Endothelial cell of umbilical vein (primary cell): ENCODE results near the gene LMNA. TPM values are rescaled to one million over a fixed set of nuclear protein-coding genes. Genes with fewer than 3 reads are reported as not detected.

Experiments
- BruUV-seq: library from RNA; stranded (reverse); fragments of 400-500 nt; replicated peaks from 2 replicates; lab custom pipeline; 2021; lab: Mats Ljungman, UMichigan
- CTCF ChIA-PET: fragments of 300-600, 350-600 bp; sonication (Branson Sonifier 250); formaldehyde crosslinking; loops from one replicate; lab custom pipeline; 2021; ENCODE audit warnings: antibody characterized with exemption, inconsistent platforms; lab: Charles Lee
- POLR2A ChIA-PET: fragments of 300-600, 350-600 bp; sonication (Branson Sonifier 250); formaldehyde crosslinking; loops from one replicate; lab custom pipeline; 2021; ENCODE audit warnings: antibody characterized with exemption, inconsistent platforms; lab: Charles Lee
- DNase-seq: peaks from one replicate; pipeline ENCODE4 v3.0.0-alpha.2; 2011; ENCODE audit warnings: low read depth, low spot score
- FAIRE-seq: peaks from 2 replicates; lab custom pipeline; 2011; peaks lifted over from hg19 to GRCh38; lab: Jason Lieb, UNC
- H2AFZ ChIP-seq: 2 replicates; pipeline ENCODE4 v1.6.0; 2012; ENCODE audit warnings: low read depth, low read length, control low read depth, inconsistent platforms
- H3K27ac ChIP-seq: 2 replicates; pipeline ENCODE4 v1.5.1; 2011; ENCODE audit warnings: low read depth, mild to moderate bottlenecking, control low read depth, low read length, moderate library complexity; ENCODE audit not compliant: insufficient read depth
- H3K27me3 ChIP-seq, 2 experiments: 2 replicates each; pipeline versions ENCODE4 v1.6.0 to v1.6.1; 2011; ENCODE audit warnings: low read length in 2 of 2, mixed read lengths in 1 of 2; ENCODE audit not compliant: control insufficient read depth in 2 of 2, insufficient read depth in 2 of 2
- H3K36me3 ChIP-seq, 2 experiments: 2 replicates in 1 of 2; 3 replicates in 1 of 2; pipeline ENCODE4 v1.5.1; 2011; ENCODE audit warnings: low read length in 2 of 2, mild to moderate bottlenecking in 1 of 2, moderate library complexity in 1 of 2; ENCODE audit not compliant: control insufficient read depth in 2 of 2, insufficient read depth in 2 of 2; ENCODE audit errors: extremely low read depth in 1 of 2
- H3K4me1 ChIP-seq: 3 replicates; pipeline ENCODE4 v1.5.1; 2011; ENCODE audit warnings: mild to moderate bottlenecking, low read length; ENCODE audit not compliant: control insufficient read depth, insufficient read depth; ENCODE audit errors: extremely low read depth
- H3K4me2 ChIP-seq: 2 replicates; pipeline ENCODE4 v1.6.1; 2011; ENCODE audit warnings: low read length, control low read depth, mixed read lengths; ENCODE audit not compliant: insufficient read depth
- H3K4me3 ChIP-seq, 3 experiments: fragments of 200-600 bp in 1 of 3; sonication (generic), shearing (Covaris generic) in 1 of 3; replicated peaks in 1 of 3; 2 replicates each; pipeline ENCODE4 v1.5.1; 2011 to 2016; ENCODE audit warnings: control low read depth in 3 of 3, low read length in 3 of 3, mild to moderate bottlenecking in 2 of 3, inconsistent platforms in 1 of 3, low read depth in 1 of 3, moderate library complexity in 1 of 3; ENCODE audit not compliant: insufficient read depth in 1 of 3
- H3K79me2 ChIP-seq: 2 replicates; pipeline ENCODE4 v1.6.0; 2012; ENCODE audit warnings: low read length, inconsistent platforms; ENCODE audit not compliant: control insufficient read depth, insufficient read depth
- H3K9ac ChIP-seq: replicated peaks from 2 replicates; pipeline ENCODE3; 2011; ENCODE audit warnings: low read length, control low read depth; ENCODE audit not compliant: insufficient read depth; ENCODE audit errors: extremely low read depth
- H3K9me1 ChIP-seq: replicated peaks from 3 replicates; pipeline ENCODE4 v1.6.0; 2011; ENCODE audit warnings: mild to moderate bottlenecking, low read length; ENCODE audit not compliant: control insufficient read depth, insufficient read depth; ENCODE audit errors: extremely low read depth
- H3K9me3 ChIP-seq: replicated peaks from 2 replicates; pipeline ENCODE4 v1.5.1; 2012; ENCODE audit warnings: low read length, inconsistent platforms; ENCODE audit not compliant: control insufficient read depth, insufficient read depth
- H4K20me1 ChIP-seq: replicated peaks from 2 replicates; pipeline ENCODE3; 2011; ENCODE audit warnings: mild to moderate bottlenecking, low read length; ENCODE audit not compliant: control insufficient read depth, insufficient read depth; ENCODE audit errors: extremely low read depth
- EZH2 ChIP-seq: IDR thresholded peaks from 2 replicates; pipeline ENCODE4 v1.6.1; 2012; ENCODE audit warnings: borderline replicate concordance, low read depth, mild to moderate bottlenecking, moderate library complexity, low read length, inconsistent platforms; ENCODE audit not compliant: severe bottlenecking
- FOS ChIP-seq: IDR thresholded peaks from 2 replicates; pipeline ENCODE4 v1.6.1; 2011; ENCODE audit warnings: mild to moderate bottlenecking, low read length, moderate library complexity, borderline replicate concordance; ENCODE audit not compliant: insufficient read depth
- GATA2 ChIP-seq: IDR thresholded peaks from 2 replicates; pipeline ENCODE4 v1.7.0; 2011; ENCODE audit warnings: low read depth, mild to moderate bottlenecking, moderate library complexity, mixed read lengths, low read length; ENCODE audit not compliant: insufficient read length, insufficient read depth
- JUN ChIP-seq: IDR thresholded peaks from 2 replicates; pipeline ENCODE4 v1.6.1; 2011; ENCODE audit warnings: borderline replicate concordance, low read depth; ENCODE audit not compliant: insufficient read length, insufficient read depth
- MYC ChIP-seq: IDR thresholded peaks from one replicate; pipeline ENCODE4 v1.6.1; 2011; ENCODE audit warnings: mild to moderate bottlenecking, low read depth, low read length
- POLR2A ChIP-seq: IDR thresholded peaks from 2 replicates; pipeline ENCODE4 v1.6.1; 2012; ENCODE audit warnings: low read depth, mild to moderate bottlenecking, control low read depth, low read length
- POLR2AphosphoS5 ChIP-seq: IDR thresholded peaks from 2 replicates; pipeline ENCODE4 v1.6.1; 2012; ENCODE audit warnings: low read depth, mild to moderate bottlenecking, control low read depth, low read length, moderate library complexity; ENCODE audit not compliant: insufficient read depth
- dilution Hi-C: fragments of 300-500 bp; cut with MboI; formaldehyde crosslinking; loops from one replicate; pipeline ENCODE4 v1.15.0; 2019; ENCODE audit warnings: low sequenced_read_pairs; ENCODE audit not compliant: extremely low pct_ligation_motif_present
- intact Hi-C: fragments of 100-400 bp; cut with micrococcal nuclease; formaldehyde crosslinking; loops from one replicate; pipeline ENCODE4 v1.10.0; 2022
- polyA plus RNA-seq, 4 experiments: library from polyadenylated mRNA; depleted of rRNA in 3 of 4; stranded (reverse) in 3 of 4; unstranded in 1 of 4; fragments of >200 nt; gene quantifications; 2 replicates each; pipeline versions ENCODE4 v1.2.1 to v1.2.3, GENCODE V29; 2011 to 2012; ENCODE audit warnings: missing spikeins in 1 of 4
- total RNA-seq: library from RNA; stranded (reverse); gene quantifications from 2 replicates; pipeline ENCODE4 v1.2.3, GENCODE V29; 2021
- TF ChIP-seq, protein P1 (sequence below), 2 donors: IDR thresholded peaks; 1 replicate in 1 of 2; 2 replicates in 1 of 2; pipeline ENCODE4 v1.5.1; 2011; ENCODE audit warnings: low read length in 2 of 2, mild to moderate bottlenecking in 2 of 2, moderate library complexity in 2 of 2, control low read depth in 1 of 2, inconsistent platforms in 1 of 2, low read depth in 1 of 2; ENCODE audit not compliant: insufficient read depth in 1 of 2; ENCODE audit errors: extremely low read depth in 1 of 2
- TF ChIP-seq, protein P2 (sequence below): IDR thresholded peaks from 2 replicates; pipeline ENCODE4 v1.6.1; 2011; ENCODE audit not compliant: insufficient read depth, insufficient read length

The LMNA gene
- total and polyA plus RNA-seq, 2 donors (not counting 3 experiments of a cell fraction or from before 2014, with no cell fraction given), result 371 to 742 TPM

GRCh38 chr1:156098784-156099183 is 15.7 kb upstream of the LMNA start:
- no peak overlapping the region for H3K4me3 ChIP-seq
- no peaks in the 10 kb centered on the region for H3K9me1 ChIP-seq
- H3K79me2 ChIP-seq, result no peaks in the 10 kb centered on the region
- no peak overlapping the region for H3K27ac ChIP-seq
- intact Hi-C loops (no loop called here), dilution Hi-C loops (no loop called here)
- no peaks in the 10 kb centered on the region for H3K9me3 ChIP-seq
- CTCF ChIA-PET, result interaction anchor here (1.1 to 21.0 kb wide), 5 partner anchors 8 to 126 kb away, joined by 3 to 627 read pairs (median 6); partner anchors contain the start of gene LMNA
- BruUV-seq, result no TSS peak
- no peaks in the 10 kb centered on the region for H3K27me3 ChIP-seq
- H3K4me2 ChIP-seq, result no peak overlapping the region
- FAIRE-seq (no peak), DNase-seq (no peak)
- peaks cover 56% of the 10 kb centered on the region for H3K4me1 ChIP-seq
- TF ChIP-seq MYC (no peak), POLR2AphosphoS5 (no peak), JUN (no peak), EZH2 (no peak), GATA2 (no peak), FOS (no peak), POLR2A (no peak)
- TF ChIP-seq, protein P1, sequence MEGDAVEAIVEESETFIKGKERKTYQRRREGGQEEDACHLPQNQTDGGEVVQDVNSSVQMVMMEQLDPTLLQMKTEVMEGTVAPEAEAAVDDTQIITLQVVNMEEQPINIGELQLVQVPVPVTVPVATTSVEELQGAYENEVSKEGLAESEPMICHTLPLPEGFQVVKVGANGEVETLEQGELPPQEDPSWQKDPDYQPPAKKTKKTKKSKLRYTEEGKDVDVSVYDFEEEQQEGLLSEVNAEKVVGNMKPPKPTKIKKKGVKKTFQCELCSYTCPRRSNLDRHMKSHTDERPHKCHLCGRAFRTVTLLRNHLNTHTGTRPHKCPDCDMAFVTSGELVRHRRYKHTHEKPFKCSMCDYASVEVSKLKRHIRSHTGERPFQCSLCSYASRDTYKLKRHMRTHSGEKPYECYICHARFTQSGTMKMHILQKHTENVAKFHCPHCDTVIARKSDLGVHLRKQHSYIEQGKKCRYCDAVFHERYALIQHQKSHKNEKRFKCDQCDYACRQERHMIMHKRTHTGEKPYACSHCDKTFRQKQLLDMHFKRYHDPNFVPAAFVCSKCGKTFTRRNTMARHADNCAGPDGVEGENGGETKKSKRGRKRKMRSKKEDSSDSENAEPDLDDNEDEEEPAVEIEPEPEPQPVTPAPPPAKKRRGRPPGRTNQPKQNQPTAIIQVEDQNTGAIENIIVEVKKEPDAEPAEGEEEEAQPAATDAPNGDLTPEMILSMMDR (IDR thresholded peaks at IDR 0.05; ENCODE audit: extremely low read depth in 1 of 2, insufficient read depth in 1 of 2, low read depth in 1 of 2, low read length in 2 of 2), result no peak
- TF ChIP-seq, protein P2, sequence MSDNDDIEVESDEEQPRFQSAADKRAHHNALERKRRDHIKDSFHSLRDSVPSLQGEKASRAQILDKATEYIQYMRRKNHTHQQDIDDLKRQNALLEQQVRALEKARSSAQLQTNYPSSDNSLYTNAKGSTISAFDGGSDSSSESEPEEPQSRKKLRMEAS, result no peak
- H4K20me1 ChIP-seq, result no peaks in the 10 kb centered on the region
- no peak overlapping the region for H3K9ac ChIP-seq
- peaks cover 0 to under 1% of the 10 kb centered on the region in 2 experiments for H3K36me3 ChIP-seq
- no peak overlapping the region for H2AFZ ChIP-seq
- POLR2A ChIA-PET, result interaction anchor here (2.5 to 3.4 kb wide), 2 partner anchors 16 to 31 kb away, joined by 6 to 14 read pairs; partner anchors contain the start of gene LMNA
